ENCODE measurements around the gene OXLD1. TPM values are rescaled to one million over a fixed set of nuclear protein-coding genes. Genes with fewer than 3 reads are reported as not detected.

OXLD1 gene
- total RNA-seq, 1 donor from 2014 or later: 28.1 TPM

- no peaks in the 10 kb centered on the region for H3K9me3 Mint-ChIP-seq
- no peaks in the 10 kb centered on the region for H3K27me3 Mint-ChIP-seq
- peaks cover 12% of the 10 kb centered on the region for H3K36me3 Mint-ChIP-seq
- no peak overlapping the region for H3K27ac Mint-ChIP-seq
- TF ChIP-seq CTCF (conservative IDR thresholded peaks at IDR 0.05): no peak
- peaks cover 4% of the 10 kb centered on the region for H3K4me1 Mint-ChIP-seq (ENCODE audit: unreplicated experiment)
- H3K4me3 Mint-ChIP-seq: no peak overlapping the region
- DNase-seq (ENCODE audit: extremely low spot score, unreplicated experiment): no peak
These were observed 31.0 kb upstream of the OXLD1 start for GRCh38 chr17:81697261-81698044.

GRCh38 chr17:81696218-81696941 is 30.0 kb upstream of the OXLD1 start:
- no peak overlapping the region for H3K4me3 Mint-ChIP-seq
- H3K9me3 Mint-ChIP-seq: no peaks in the 10 kb centered on the region
- no peak for TF ChIP-seq CTCF (conservative IDR thresholded peaks at IDR 0.05)
- no peaks in the 10 kb centered on the region for H3K4me1 Mint-ChIP-seq (ENCODE audit: unreplicated experiment)
- H3K36me3 Mint-ChIP-seq: peaks cover 12% of the 10 kb centered on the region
- no peak overlapping the region for H3K27ac Mint-ChIP-seq
- H3K27me3 Mint-ChIP-seq: no peaks in the 10 kb centered on the region
- no peak for DNase-seq (ENCODE audit: extremely low spot score, unreplicated experiment)

- no peak for DNase-seq (ENCODE audit: extremely low spot score, unreplicated experiment)
- TF ChIP-seq CTCF (conservative IDR thresholded peaks at IDR 0.05): no peak
- Mint-ChIP-seq H3K27me3 (no peaks in the 10 kb centered on the region), H3K4me3 (no peak overlapping the region), H3K36me3 (peaks cover 12% of the 10 kb centered on the region), H3K27ac (no peak overlapping the region), H3K9me3 (no peaks in the 10 kb centered on the region), H3K4me1 (ENCODE audit: unreplicated experiment) (no peaks in the 10 kb centered on the region)
These were observed 29.4 kb upstream of the OXLD1 start for GRCh38 chr17:81695801-81696200.

- H3K4me3 Mint-ChIP-seq: no peak overlapping the region
- no peaks in the 10 kb centered on the region for H3K4me1 Mint-ChIP-seq (ENCODE audit: unreplicated experiment)
- H3K36me3 Mint-ChIP-seq: peaks cover 12% of the 10 kb centered on the region
- no peaks in the 10 kb centered on the region for H3K27me3 Mint-ChIP-seq
- H3K9me3 Mint-ChIP-seq: no peaks in the 10 kb centered on the region
- no peak overlapping the region for H3K27ac Mint-ChIP-seq
- no peak for DNase-seq (ENCODE audit: extremely low spot score, unreplicated experiment)
- TF ChIP-seq CTCF (conservative IDR thresholded peaks at IDR 0.05): no peak
These were observed 28.8 kb upstream of the OXLD1 start for GRCh38 chr17:81695211-81695610.

GRCh38 chr17:81694810-81695209 is 28.4 kb upstream of the OXLD1 start:
- H3K4me1 Mint-ChIP-seq (ENCODE audit: unreplicated experiment): no peaks in the 10 kb centered on the region
- peaks cover 12% of the 10 kb centered on the region for H3K36me3 Mint-ChIP-seq
- H3K4me3 Mint-ChIP-seq: no peak overlapping the region
- H3K27me3 Mint-ChIP-seq: no peaks in the 10 kb centered on the region
- DNase-seq (ENCODE audit: extremely low spot score, unreplicated experiment): no peak
- no peak for TF ChIP-seq CTCF (conservative IDR thresholded peaks at IDR 0.05)
- no peak overlapping the region for H3K27ac Mint-ChIP-seq
- no peaks in the 10 kb centered on the region for H3K9me3 Mint-ChIP-seq
